GM19324 (cell line): Measurements from ENCODE around the gene SMG7.
"Not testable (repeated sequence)": the region's sequence is repeated elsewhere in the genome, so short reads cannot be mapped to it uniquely, and the experiment has no call there.

Experiments used
- ATAC-seq: cut with Tn5 transposase; IDR thresholded peaks from one replicate; pipeline ENCODE4 v1.9.1; 2021; ENCODE audit warnings: mild to moderate bottlenecking, moderate library complexity; ENCODE audit not compliant: unreplicated experiment, low FRiP score

Gene SMG7, protein sequence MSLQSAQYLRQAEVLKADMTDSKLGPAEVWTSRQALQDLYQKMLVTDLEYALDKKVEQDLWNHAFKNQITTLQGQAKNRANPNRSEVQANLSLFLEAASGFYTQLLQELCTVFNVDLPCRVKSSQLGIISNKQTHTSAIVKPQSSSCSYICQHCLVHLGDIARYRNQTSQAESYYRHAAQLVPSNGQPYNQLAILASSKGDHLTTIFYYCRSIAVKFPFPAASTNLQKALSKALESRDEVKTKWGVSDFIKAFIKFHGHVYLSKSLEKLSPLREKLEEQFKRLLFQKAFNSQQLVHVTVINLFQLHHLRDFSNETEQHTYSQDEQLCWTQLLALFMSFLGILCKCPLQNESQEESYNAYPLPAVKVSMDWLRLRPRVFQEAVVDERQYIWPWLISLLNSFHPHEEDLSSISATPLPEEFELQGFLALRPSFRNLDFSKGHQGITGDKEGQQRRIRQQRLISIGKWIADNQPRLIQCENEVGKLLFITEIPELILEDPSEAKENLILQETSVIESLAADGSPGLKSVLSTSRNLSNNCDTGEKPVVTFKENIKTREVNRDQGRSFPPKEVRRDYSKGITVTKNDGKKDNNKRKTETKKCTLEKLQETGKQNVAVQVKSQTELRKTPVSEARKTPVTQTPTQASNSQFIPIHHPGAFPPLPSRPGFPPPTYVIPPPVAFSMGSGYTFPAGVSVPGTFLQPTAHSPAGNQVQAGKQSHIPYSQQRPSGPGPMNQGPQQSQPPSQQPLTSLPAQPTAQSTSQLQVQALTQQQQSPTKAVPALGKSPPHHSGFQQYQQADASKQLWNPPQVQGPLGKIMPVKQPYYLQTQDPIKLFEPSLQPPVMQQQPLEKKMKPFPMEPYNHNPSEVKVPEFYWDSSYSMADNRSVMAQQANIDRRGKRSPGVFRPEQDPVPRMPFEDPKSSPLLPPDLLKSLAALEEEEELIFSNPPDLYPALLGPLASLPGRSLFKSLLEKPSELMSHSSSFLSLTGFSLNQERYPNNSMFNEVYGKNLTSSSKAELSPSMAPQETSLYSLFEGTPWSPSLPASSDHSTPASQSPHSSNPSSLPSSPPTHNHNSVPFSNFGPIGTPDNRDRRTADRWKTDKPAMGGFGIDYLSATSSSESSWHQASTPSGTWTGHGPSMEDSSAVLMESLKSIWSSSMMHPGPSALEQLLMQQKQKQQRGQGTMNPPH

DNA sequence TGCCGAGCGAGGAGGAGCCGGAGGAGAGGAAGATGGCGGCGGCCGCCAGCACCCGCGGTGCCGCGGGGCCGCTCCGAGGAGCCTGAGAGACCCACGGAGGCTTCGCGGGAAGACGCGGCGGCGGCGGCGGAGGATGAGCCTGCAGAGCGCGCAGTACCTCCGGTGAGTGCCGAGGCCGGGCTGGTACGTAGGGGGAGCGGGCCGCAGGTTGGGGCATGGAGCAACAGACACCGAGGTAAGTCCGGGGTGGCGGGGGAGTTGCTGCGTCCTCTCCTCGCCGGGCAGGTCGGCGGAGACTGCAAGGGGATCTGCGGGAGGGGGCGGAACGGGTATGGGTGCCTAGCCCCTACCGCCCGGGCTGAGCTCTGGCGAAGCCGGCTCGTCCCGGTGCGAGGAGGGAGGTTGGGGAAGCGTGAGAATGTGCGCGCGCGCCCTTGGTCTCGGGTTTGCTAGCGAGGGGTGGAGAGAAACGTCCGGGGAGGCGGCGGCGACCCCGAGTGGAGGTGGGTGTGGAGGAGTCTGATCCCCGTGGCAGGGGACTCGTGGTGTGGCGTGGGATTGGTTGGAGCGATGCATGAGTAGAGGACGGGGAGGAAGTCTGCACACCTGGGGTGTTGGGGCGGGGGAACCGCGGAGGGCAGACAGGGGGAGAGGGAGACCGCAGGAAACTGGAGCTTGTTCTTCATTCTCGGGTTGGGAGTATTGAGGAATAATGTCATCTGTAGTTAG, at the start of gene SMG7:
Gene SMG7 (plus strand): TSS at position 12 of the 729 bp plus-strand sequence. CDS start 122 bp downstream, at position 134.
- peak; percentile 18 for ATAC-seq

- no peak for ATAC-seq
Measured at GRCh38 chr1:183423541-183423940, 48.8 kb upstream of the SMG7 start.

DNA sequence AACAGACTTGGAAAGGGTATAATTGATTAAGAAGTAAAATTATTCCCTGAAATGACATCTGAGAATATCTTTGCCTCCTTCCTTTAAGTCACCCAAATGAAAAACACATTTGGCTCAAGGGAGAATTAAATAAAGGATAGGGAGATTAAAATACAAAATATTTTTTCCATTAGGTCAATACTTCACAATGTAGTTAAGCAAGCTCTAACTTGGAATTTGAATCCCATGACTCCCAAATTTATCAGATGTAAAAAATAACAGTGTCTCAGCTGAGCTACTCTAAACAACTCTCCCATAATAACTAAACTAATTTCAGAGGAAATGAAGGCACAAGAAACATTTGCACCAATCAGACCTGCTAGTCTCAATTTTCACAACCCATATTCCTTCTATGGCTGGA, 47.6 kb upstream of the SMG7 start:
- no peak for ATAC-seq

DNA sequence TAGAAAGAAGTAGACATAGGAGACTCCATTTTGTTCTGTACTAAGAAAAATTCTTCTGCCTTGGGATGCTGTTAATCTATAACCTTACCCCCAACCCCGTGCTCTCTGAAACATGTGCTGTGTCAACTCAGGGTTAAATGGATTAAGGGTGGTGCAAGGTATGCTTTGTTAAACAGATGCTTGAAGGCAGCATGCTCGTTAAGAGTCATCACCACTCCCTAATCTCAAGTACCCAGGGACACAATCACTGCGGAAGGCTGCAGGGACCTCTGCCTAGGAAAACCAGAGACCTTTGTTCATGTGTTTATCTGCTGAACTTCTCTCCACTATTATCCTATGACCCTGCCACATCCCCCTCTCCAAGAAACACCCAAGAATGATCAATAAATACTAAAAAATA, 44.7 kb upstream of the SMG7 start:
- ATAC-seq: not testable (repeated sequence)

DNA sequence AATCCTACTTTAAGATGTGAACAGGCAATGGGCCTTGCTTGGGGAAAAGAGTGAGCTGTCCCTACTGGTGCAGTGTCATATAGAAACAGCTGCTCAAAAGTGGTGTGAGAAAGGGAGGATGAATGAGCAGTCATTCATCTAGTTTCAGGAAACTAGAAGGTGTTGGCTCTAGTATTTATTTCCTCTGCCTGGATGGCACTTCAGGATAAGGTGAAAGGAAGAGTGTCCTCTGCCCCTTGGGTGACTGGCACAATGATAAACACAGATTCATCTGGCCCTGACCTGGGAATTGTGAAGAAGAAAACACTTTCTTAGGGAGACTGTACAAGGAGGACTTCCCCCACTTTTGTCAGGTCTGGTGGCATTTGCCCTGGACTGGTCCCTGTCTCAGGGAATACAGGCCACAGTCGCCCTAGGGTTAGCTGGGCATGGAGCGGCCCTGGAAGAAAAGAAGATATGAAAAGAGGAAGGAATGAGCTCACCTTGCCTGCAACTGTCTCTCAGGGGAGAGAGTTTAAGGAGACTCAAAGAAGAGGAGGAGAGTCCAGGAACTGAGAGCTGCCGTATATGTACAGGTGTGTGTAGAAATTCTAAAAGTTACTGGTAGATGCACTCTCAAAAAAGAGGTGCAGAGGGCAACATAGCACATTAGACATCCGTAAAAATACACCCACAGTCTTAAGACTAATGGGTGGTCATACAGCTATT, 40.3 kb upstream of the SMG7 start:
- ATAC-seq: no peak

DNA sequence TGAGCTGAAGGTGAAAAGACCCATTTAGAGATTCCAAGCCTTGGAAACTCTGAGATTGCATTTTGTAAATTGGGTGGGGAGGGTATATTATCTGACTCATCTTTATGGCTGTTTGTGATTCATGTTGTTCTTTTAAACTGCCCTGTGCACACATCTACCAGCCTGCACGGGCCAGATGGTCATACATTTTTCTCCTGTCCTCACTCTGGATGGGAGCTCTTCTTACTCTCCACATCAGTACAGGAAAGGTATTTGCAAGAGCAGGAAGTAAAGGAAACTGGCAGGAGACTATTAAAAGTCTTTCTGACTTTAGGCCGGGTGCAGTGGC, 39.8 kb upstream of the SMG7 start:
- ATAC-seq: no peak

- ATAC-seq: no peak
Measured at GRCh38 chr1:183433703-183434102, 38.6 kb upstream of the SMG7 start.

DNA sequence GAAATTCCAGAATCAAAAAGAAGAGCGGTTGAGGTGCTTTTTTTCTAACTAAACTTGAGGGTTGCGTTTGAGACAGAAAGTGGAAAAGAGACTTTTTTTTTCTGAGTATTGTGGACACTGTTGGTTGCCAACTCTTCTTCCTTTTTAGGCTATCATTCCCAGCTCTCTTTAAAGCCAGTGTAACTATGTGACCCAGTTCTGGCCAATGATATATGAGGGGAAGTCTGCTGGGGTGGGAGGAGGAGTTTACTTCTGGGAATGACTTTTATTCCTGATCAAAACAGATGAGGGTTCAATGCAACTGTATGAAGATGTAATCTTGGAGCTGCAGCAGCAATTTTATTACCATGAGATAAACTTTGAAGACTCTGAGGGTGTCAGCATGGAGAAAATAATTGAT, 36.8 kb upstream of the SMG7 start:
- no peak for ATAC-seq

- ATAC-seq: no peak
Measured at GRCh38 chr1:183438060-183438459, 34.2 kb upstream of the SMG7 start.

DNA sequence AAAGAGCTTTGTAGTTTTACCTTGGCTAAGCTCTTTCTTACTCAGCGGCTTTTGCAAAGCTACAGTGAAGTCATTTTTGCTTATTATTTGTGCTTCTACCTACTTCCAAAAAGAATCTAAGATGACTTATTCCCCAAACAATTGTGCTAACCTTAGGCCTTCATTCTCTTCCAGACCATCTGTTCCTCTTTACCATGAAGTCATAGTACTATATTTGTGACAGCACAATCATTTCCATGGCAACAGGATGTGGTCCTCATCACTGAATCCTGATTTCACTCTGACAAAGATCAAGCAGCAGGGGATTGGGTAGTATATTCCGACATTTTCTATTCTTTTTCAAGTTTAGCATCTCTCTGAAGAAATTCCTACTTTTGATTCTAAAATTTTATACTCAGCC, 29.3 kb upstream of the SMG7 start:
- no peak for ATAC-seq

DNA sequence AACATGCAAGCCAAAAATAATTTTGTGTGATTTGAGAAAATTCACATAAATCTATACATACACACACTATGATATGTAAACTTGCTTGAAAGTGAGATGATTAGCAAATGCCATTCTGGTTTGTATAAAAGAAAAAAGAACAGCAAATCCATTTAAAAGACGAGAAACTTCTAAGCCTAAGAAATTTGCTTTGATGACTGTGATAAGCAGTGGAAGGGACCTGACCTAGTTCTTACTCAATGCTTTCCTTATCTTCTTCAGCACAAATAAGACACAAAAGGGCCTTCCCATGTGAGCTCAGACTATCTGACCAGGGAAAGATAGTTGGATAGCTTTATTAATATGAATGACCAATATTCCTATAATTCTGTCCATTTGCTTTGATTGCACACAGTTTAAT, 28.8 kb upstream of the SMG7 start:
- no peak for ATAC-seq

DNA sequence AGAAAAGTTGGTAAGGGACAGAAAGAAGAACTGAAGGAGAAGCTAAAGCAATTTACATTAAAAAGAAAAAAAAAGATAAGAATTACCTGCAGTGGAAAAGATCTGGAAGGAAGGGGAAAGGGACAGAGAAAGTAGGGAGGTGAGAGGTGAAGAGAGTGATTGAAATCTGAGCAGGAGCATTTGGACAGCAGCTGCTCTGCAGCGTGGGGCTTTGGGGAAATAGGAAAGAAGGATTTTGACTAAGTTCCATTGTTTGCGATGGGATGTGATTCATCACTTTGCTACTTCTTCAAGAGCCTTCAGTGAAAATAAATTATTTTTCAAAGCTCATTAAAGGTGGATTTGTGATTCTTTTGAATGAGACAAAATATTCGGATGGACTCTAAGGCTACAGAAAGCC, 28.1 kb upstream of the SMG7 start:
- ATAC-seq: no peak

DNA sequence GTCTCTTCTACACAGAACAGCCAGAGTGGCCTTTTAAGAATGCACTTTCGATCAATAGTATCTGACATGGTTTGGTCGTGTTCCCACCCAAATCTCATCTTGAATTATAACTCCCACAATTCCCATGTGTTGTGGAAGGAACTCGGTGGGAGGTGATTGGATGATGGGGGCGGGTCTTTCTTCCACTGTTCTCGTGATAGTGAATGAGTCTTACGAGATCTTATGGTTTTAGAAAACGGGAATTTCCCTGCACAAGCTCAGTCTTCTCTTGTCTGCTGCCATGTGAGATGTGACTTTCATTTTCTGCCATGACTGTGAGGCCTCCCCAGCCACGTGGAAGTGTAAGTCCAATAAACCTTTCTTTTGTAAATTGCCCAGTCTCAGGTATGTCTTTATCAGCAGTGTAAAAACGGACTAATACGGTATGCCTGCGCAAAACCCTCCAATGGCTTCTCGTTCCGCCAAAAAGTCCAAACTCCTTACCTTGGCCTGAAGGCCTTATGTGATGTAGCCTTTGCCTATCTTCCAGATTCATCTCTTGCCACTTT, 23.0 kb upstream of the SMG7 start:
- no peak for ATAC-seq

DNA sequence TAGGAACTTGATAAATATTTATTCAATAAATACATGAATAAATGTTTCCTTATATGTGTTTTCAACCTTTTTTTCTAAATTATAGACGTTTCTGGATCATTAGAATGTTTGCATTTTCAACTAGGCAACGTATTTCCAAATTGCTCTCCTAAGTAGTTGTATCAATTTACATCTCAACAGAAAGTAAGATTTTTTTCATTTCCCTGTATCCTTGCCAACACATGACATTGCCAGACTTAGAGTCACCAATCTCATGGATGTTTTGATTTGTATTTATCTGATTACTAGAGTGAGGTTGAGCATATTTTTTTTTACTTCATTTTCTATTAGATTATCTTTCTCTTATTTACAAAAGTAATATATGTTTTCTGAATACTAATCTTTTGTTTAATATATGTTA, 22.2 kb upstream of the SMG7 start:
- no peak for ATAC-seq

GRCh38 chr1:183454377-183454776, 17.9 kb upstream of the SMG7 start:
- ATAC-seq: no peak

- no peak for ATAC-seq
Measured at GRCh38 chr1:183456826-183457225, 15.5 kb upstream of the SMG7 start.

DNA sequence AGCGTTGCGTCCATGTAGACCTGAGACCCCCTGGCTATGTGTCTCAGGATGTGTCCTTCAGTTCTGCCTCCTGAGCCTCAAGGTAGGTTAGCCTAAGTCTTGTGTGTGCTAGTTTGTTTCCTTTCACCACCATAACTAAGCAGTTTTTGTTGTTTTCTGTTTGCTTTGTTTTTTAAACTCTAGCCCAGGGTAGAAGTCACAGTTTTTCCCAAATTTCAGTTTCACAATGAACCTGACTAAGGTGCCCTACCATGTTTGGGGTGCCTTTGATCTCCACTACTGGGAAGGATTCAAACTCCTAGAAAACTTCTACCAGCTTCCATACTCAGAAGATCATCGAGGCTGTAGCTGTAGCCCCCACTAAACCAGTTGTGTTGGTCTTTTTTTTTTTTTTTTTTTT, 14.8 kb upstream of the SMG7 start:
- ATAC-seq: no peak

GRCh38 chr1:183460596-183460995, 11.7 kb upstream of the SMG7 start:
- ATAC-seq: no peak

DNA sequence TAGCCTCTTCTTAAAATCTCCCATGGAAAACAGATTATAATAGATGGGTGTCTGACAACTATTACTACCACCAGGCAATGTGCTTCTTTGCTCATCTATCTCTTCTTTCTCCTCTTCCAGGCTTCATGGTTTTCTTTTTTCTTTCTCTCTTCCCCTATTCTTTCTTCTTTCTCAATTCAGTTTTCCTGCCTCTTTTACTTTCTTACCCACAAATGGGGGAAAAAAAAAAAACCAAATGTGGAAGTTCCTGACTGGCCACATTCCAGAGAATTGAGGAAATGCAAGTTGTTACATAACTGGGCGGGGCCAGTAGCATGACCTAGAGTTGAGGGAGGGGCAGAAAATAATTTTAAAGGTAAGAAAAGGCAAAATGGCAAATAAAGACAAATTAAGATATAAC, 10.9 kb upstream of the SMG7 start:
- no peak for ATAC-seq

- no peak for ATAC-seq
Measured at GRCh38 chr1:183463566-183463965, 8.7 kb upstream of the SMG7 start.
